GM04503 (cell line): ENCODE data around the gene RPH3AL.
"Not testable (repeated sequence)": the region's sequence is repeated elsewhere in the genome, so short reads cannot be mapped to it uniquely, and the experiment has no call there.

Experiments
- DNase-seq: peaks from one replicate; pipeline ENCODE4 v3.0.0-alpha.2; 2012; ENCODE audit warnings: low read depth

The RPH3AL gene

GRCh38 chr17:237406-237955 lies 115.1 kb downstream of the RPH3AL start:
- no peak for DNase-seq

- DNase-seq = no peak
These were observed 115.8 kb downstream of the RPH3AL start for GRCh38 chr17:236641-237405.

- DNase-seq = no peak
These were observed 116.6 kb downstream of the RPH3AL start for GRCh38 chr17:235831-236640.

GRCh38 chr17:234994-235830 lies 117.4 kb downstream of the RPH3AL start:
- DNase-seq = not testable (repeated sequence)

GRCh38 chr17:234163-234993 lies 118.2 kb downstream of the RPH3AL start:
- DNase-seq = not testable (repeated sequence)

GRCh38 chr17:233473-233941 lies 119.1 kb downstream of the RPH3AL start:
- DNase-seq = no peak

- DNase-seq = no peak
These were observed 120.4 kb downstream of the RPH3AL start for GRCh38 chr17:231966-232807.

- no peak for DNase-seq
These were observed 121.2 kb downstream of the RPH3AL start for GRCh38 chr17:231191-231965.

GRCh38 chr17:230395-230770 lies 122.2 kb downstream of the RPH3AL start:
- DNase-seq = no peak

- DNase-seq = no peak
These were observed 122.8 kb downstream of the RPH3AL start for GRCh38 chr17:229709-230394.

- DNase-seq = no peak
These were observed 123.5 kb downstream of the RPH3AL start for GRCh38 chr17:228951-229708.

GRCh38 chr17:227946-228615 lies 124.5 kb downstream of the RPH3AL start:
- DNase-seq = no peak

- DNase-seq = no peak
These were observed 125.3 kb downstream of the RPH3AL start for GRCh38 chr17:227078-227945.

GRCh38 chr17:226108-227077 lies 126.2 kb downstream of the RPH3AL start:
- DNase-seq = no peak

- DNase-seq = no peak
These were observed 127.1 kb downstream of the RPH3AL start for GRCh38 chr17:225551-225950.
